DMS79 treated with DMSO at 0.1 percent for 48 hours (cell line): ENCODE results near the gene IL1RN.

Experiments used
- DNase-seq: peaks from one replicate; lab custom pipeline; 2025; lab: John Stamatoyannopoulos, UW

The IL1RN gene

GRCh38 chr2:113175042-113175628, 47.7 kb downstream of the IL1RN start:
- DNase-seq, result no peak

- no peak for DNase-seq
These were observed 48.6 kb downstream of the IL1RN start for GRCh38 chr2:113175736-113176695.

- no peak for DNase-seq
These were observed 49.4 kb downstream of the IL1RN start for GRCh38 chr2:113176696-113177355.

GRCh38 chr2:113178069-113178746, 50.8 kb downstream of the IL1RN start:
- no peak for DNase-seq

GRCh38 chr2:113178891-113179290, 51.5 kb downstream of the IL1RN start:
- no peak for DNase-seq

- no peak for DNase-seq
These were observed 52.1 kb downstream of the IL1RN start for GRCh38 chr2:113179446-113180045.

- DNase-seq, result no peak
These were observed 52.9 kb downstream of the IL1RN start for GRCh38 chr2:113180131-113180946.

GRCh38 chr2:113181258-113182051, 54.1 kb downstream of the IL1RN start:
- DNase-seq, result peak; percentile 34

- DNase-seq, result no peak
These were observed 55.3 kb downstream of the IL1RN start for GRCh38 chr2:113182471-113183260.

GRCh38 chr2:113183264-113183663, 55.9 kb downstream of the IL1RN start:
- DNase-seq, result no peak
